NB4 (cell line): ENCODE results near the gene PHAF1.

Experiments used
- MAX ChIP-seq: IDR thresholded peaks from 2 replicates; pipeline ENCODE4 v1.6.1; 2011; ENCODE audit warnings: low read depth, low read length
- MYC ChIP-seq: IDR thresholded peaks from 2 replicates; pipeline ENCODE4 v1.6.1; 2011; ENCODE audit warnings: low read depth, low read length
- TF ChIP-seq, protein P1 (sequence below): IDR thresholded peaks from one replicate; pipeline ENCODE4 v1.5.1; 2012; ENCODE audit warnings: low read depth, low read length

DNA sequence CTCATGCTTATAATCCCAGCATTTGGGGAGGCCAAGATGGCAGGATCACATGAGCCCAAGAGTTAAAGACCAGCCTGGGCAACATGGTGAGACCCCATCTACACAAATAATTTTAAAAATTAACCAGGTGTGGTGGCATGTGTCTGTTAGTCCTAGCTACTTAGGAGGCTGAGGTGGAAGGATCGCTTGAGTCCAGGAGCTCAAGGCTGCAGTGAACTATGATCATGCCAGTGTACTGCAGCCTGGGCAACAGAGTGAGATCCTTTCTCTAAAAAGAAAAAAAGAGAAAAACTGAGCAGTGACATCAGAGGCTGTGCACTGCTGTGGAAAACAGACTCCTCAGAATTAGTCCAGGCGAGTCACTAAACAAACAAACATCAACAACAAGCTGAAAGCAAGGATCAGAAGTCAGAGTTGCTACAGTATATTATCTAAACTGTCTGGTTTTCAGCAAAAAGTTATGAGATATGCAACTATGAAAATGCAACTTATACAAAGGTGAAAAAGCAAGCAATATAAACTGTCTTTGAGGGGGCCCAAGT, 41.5 kb upstream of the PHAF1 start:
- TF ChIP-seq, protein P1, sequence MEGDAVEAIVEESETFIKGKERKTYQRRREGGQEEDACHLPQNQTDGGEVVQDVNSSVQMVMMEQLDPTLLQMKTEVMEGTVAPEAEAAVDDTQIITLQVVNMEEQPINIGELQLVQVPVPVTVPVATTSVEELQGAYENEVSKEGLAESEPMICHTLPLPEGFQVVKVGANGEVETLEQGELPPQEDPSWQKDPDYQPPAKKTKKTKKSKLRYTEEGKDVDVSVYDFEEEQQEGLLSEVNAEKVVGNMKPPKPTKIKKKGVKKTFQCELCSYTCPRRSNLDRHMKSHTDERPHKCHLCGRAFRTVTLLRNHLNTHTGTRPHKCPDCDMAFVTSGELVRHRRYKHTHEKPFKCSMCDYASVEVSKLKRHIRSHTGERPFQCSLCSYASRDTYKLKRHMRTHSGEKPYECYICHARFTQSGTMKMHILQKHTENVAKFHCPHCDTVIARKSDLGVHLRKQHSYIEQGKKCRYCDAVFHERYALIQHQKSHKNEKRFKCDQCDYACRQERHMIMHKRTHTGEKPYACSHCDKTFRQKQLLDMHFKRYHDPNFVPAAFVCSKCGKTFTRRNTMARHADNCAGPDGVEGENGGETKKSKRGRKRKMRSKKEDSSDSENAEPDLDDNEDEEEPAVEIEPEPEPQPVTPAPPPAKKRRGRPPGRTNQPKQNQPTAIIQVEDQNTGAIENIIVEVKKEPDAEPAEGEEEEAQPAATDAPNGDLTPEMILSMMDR: no peak
- TF ChIP-seq MAX (no peak), MYC (no peak)
